Measurements from ENCODE around the gene EFHD2. TPM values are rescaled to one million over a fixed set of nuclear protein-coding genes. Genes with fewer than 3 reads are reported as not detected.

Gene EFHD2
- total RNA-seq, 1 donor from 2014 or later = 6.5 TPM

DNA sequence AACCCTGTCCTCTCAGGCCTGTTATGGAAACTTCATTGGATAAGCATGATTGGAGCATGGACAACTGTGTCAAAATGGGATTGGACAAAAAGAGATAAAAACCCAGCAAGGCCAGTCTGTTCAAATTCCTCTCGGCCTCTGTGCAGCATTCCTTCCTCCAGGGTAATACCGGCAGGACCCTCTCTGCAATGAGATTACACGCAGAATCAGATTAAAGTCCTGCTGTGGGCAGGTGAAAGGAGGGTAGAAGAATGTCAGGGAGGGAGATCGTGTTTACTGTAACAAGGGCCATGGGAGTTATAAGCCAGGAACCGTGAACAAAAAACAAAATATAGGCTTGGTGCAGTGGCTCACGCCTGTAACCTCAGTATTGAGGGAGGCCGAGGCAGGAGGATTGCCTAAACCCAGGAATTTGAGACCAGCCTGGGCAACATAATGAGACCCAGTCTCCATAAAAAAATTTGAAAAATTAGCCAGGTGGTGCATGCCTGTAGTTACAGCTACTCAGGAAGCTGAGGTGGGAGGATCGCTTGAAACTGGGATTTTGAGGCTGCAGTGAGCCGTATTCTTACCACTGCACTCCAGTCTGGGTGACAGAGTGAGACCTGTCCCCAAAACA is 5.6 kb upstream of the EFHD2 start:
- no peak overlapping the region for H3K9ac ChIP-seq
- Mint-ChIP-seq H3K36me3 (peaks cover 8% of the 10 kb centered on the region), H3K27ac (no peak overlapping the region), H3K4me1 (peaks cover 21% of the 10 kb centered on the region), H3K9me3 (peaks cover 11% of the 10 kb centered on the region), H3K27me3 (ENCODE audit: insufficient read depth, low read depth) (peaks cover 7% of the 10 kb centered on the region), H3K4me3 (no peak overlapping the region)
- H3K79me2 ChIP-seq (ENCODE audit: low read depth) = no peaks in the 10 kb centered on the region
- TF ChIP-seq, protein P1, sequence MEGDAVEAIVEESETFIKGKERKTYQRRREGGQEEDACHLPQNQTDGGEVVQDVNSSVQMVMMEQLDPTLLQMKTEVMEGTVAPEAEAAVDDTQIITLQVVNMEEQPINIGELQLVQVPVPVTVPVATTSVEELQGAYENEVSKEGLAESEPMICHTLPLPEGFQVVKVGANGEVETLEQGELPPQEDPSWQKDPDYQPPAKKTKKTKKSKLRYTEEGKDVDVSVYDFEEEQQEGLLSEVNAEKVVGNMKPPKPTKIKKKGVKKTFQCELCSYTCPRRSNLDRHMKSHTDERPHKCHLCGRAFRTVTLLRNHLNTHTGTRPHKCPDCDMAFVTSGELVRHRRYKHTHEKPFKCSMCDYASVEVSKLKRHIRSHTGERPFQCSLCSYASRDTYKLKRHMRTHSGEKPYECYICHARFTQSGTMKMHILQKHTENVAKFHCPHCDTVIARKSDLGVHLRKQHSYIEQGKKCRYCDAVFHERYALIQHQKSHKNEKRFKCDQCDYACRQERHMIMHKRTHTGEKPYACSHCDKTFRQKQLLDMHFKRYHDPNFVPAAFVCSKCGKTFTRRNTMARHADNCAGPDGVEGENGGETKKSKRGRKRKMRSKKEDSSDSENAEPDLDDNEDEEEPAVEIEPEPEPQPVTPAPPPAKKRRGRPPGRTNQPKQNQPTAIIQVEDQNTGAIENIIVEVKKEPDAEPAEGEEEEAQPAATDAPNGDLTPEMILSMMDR (IDR thresholded peaks at IDR 0.05) = no peak
- no peak for TF ChIP-seq EZH2phosphoT487 (IDR thresholded peaks at IDR 0.05)
- TF ChIP-seq EZH2 (IDR thresholded peaks at IDR 0.05) = no peak
- H3K27ac ChIP-seq = no peak overlapping the region
- H3K4me2 ChIP-seq = no peak overlapping the region
- no peak overlapping the region for H2AFZ ChIP-seq (replicated peaks)
- peaks cover 23% of the 10 kb centered on the region for H3K27me3 ChIP-seq
- H3K4me3 ChIP-seq = no peak overlapping the region
- H3K9me3 ChIP-seq (ENCODE audit: low read depth) = no peaks in the 10 kb centered on the region
- H3K36me3 ChIP-seq = no peaks in the 10 kb centered on the region
- H3K4me1 ChIP-seq = peaks cover 10% of the 10 kb centered on the region
- H4K20me1 ChIP-seq (ENCODE audit: low read depth) = no peaks in the 10 kb centered on the region
- peaks cover 6% of the 10 kb centered on the region for H3F3A ChIP-seq (ENCODE audit: low read depth)
- no peak for DNase-seq (ENCODE audit: low spot score)

DNA sequence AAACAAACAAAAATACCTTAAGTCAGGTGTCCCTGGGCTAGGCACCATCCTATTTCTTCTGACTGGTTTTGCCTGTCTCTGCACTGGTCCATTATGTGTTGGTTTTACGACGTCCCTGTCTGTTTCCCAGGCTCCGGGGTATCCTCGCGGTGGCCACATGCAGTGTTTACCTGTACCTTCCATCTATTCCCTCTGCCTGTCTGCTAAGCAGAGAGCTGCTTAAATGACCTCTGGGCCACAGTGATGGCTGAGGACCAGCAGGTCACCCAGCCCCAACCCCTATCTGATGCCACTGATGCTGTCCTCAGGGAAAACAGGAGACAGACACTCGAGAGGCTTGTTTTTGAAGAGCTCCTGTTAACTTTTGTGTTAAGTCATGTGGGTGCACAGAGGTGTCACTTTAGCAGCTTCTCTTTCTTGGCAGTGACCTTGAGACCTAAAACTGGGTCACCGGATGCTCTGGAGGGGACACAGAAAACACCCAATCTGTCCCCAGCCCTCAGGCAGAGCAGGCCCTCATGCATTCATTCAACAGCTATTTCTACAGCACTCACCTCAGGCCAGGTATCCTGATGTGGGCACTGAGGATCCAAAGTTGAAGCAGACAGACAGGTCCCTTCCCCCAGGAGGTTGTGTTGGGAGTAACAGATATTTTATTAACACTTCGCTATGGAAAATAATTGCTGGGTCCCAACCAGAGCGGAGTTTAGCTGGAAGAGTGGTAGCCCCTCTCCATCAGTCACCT is 4.4 kb upstream of the EFHD2 start:
- Histone ChIP-seq H3K4me2 (no peak overlapping the region), H3K27ac (no peak overlapping the region), H3K9me3 (ENCODE audit: low read depth) (no peaks in the 10 kb centered on the region), H3K27me3 (peaks cover 29% of the 10 kb centered on the region), H3F3A (ENCODE audit: low read depth) (peaks cover 6% of the 10 kb centered on the region), H2AFZ (replicated peaks) (no peak overlapping the region), H3K36me3 (no peaks in the 10 kb centered on the region), H3K79me2 (ENCODE audit: low read depth) (no peaks in the 10 kb centered on the region), H3K9ac (no peak overlapping the region), H3K4me1 (peaks cover 11% of the 10 kb centered on the region), H3K4me3 (no peak overlapping the region), H4K20me1 (ENCODE audit: low read depth) (no peaks in the 10 kb centered on the region)
- TF ChIP-seq, protein P1 (IDR thresholded peaks at IDR 0.05) = no peak
- TF ChIP-seq EZH2 (IDR thresholded peaks at IDR 0.05) (no peak), EZH2phosphoT487 (IDR thresholded peaks at IDR 0.05) (no peak)
- Mint-ChIP-seq H3K4me3 (peak overlapping the region; percentile 13), H3K27ac (peak overlapping the region; percentile 74), H3K27me3 (ENCODE audit: insufficient read depth, low read depth) (peaks cover 5% of the 10 kb centered on the region), H3K4me1 (peaks cover 24% of the 10 kb centered on the region), H3K9me3 (peaks cover 1% of the 10 kb centered on the region), H3K36me3 (peaks cover 4% of the 10 kb centered on the region)
- no peak for DNase-seq (ENCODE audit: low spot score)

DNA sequence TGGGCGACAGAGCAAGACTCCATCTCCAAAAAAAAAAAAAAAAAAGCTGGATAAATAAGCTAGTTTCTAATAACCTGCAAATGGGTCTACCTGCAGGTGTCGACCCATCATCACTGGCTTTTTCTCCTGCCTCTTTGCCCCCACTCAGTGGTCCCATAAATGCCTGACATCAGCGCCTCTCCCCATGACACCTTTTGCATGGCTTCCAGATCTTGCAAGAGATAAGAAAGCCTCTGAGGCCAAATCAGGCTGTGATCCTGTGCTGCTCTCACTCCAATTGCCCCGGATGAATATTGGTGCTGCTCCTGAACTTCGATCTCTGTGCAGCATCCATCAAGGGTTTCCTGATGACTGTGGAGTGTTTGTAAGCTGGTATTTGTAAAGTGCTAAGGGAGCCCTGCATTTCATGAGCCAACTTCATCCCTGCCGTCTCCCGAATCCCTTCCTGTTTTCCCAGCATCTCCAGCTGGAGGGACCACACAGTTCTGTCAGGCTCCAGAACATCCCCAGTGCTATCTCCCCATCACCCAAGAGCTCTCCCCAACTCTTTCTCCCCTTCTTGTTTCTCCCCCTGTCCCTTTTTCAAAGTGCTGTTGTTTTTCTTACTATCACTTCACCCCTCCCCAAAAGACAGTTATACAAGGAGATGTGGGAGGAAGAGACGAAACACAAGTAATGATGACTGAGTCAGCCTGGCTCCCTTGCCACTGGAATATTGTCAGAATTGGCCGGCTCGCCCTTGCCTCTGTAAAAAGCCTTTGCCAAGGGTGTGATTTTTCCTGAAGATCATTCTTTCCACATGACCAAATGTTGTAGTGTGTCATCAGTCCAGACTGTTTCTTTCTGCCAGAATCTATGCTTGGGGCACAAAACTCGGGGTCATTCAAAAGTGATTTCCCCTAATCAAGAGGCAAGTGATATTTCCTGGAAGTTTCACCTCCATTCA is 2.8 kb upstream of the EFHD2 start:
- Histone ChIP-seq H3K9ac (no peak overlapping the region), H3K4me1 (peaks cover 11% of the 10 kb centered on the region), H3F3A (ENCODE audit: low read depth) (peaks cover 6% of the 10 kb centered on the region), H3K9me3 (ENCODE audit: low read depth) (no peaks in the 10 kb centered on the region), H3K4me2 (no peak overlapping the region), H2AFZ (replicated peaks) (no peak overlapping the region), H4K20me1 (ENCODE audit: low read depth) (peaks cover 12% of the 10 kb centered on the region), H3K36me3 (no peaks in the 10 kb centered on the region), H3K79me2 (ENCODE audit: low read depth) (no peaks in the 10 kb centered on the region), H3K27ac (no peak overlapping the region), H3K4me3 (no peak overlapping the region), H3K27me3 (peaks cover 45% of the 10 kb centered on the region)
- no peaks in the 10 kb centered on the region for H3K36me3 Mint-ChIP-seq
- H3K4me3 Mint-ChIP-seq = no peak overlapping the region
- no peak overlapping the region for H3K27ac Mint-ChIP-seq
- TF ChIP-seq EZH2phosphoT487 (IDR thresholded peaks at IDR 0.05) (no peak), EZH2 (IDR thresholded peaks at IDR 0.05) (no peak)
- TF ChIP-seq, protein P1 (IDR thresholded peaks at IDR 0.05) = no peak
- H3K4me1 Mint-ChIP-seq = peaks cover 26% of the 10 kb centered on the region
- no peaks in the 10 kb centered on the region for H3K9me3 Mint-ChIP-seq
- DNase-seq (ENCODE audit: low spot score) = no peak
- peaks cover 6% of the 10 kb centered on the region for H3K27me3 Mint-ChIP-seq (ENCODE audit: insufficient read depth, low read depth)
